Tibial artery (tissue), 4 donors: ENCODE results near the gene SKIC3.

Experiments used
- DNase-seq, 2 donors: peaks; one replicate each; pipeline ENCODE4 v3.0.0-alpha.2; 2019
- H3K27ac ChIP-seq, 2 donors: fragments of 200-600 bp; sonication (generic) in 1 of 2; 1 replicate in 1 of 2; 2 replicates in 1 of 2; pipeline ENCODE4 v1.5.1; 2018 to 2019; ENCODE audit warnings: mild to moderate bottlenecking in 1 of 2
- H3K27me3 ChIP-seq, 2 donors: fragments of 200-600 bp; sonication (generic) in 1 of 2; one replicate each; pipeline versions ENCODE4 v1.5.1 to v1.6.0; 2016 to 2019
- H3K36me3 ChIP-seq, 3 donors: fragments of 200-600 bp; sonication (generic) in 2 of 3; one replicate each; pipeline ENCODE4 v1.5.1; 2016 to 2019; ENCODE audit warnings: mild to moderate bottlenecking in 2 of 3
- H3K4me1 ChIP-seq, 4 donors: fragments of 200-600 bp; sonication (generic) in 2 of 4; 1 replicate in 3 of 4; 2 replicates in 1 of 4; pipeline ENCODE4 v1.5.1; 2016 to 2019
- H3K4me3 ChIP-seq, 2 donors: fragments of 200-600 bp; sonication (generic) in 1 of 2; 1 replicate in 1 of 2; 2 replicates in 1 of 2; pipeline ENCODE4 v1.5.1; 2018 to 2019; ENCODE audit warnings: mild to moderate bottlenecking in 2 of 2
- H3K9me3 ChIP-seq, 3 donors: fragments of 200-600 bp; sonication (generic) in 1 of 3; one replicate each; pipeline ENCODE4 v1.5.1; 2016 to 2019
- CTCF ChIP-seq, 2 experiments: fragments of 200-600 bp in 1 of 2; fragments of 450-650 bp in 1 of 2; IDR thresholded peaks; one replicate each; pipeline ENCODE4 v1.5.1; 2017 to 2019; ENCODE audit warnings: antibody characterized with exemption in 2 of 2, mild to moderate bottlenecking in 1 of 2, moderate library complexity in 1 of 2
- intact Hi-C: fragments of 100-400 bp; cut with DNase I; formaldehyde crosslinking; loops from one replicate; pipeline ENCODE4 v1.15.0; 2023; ENCODE audit warnings: low total_unique reads

SKIC3 gene

DNA sequence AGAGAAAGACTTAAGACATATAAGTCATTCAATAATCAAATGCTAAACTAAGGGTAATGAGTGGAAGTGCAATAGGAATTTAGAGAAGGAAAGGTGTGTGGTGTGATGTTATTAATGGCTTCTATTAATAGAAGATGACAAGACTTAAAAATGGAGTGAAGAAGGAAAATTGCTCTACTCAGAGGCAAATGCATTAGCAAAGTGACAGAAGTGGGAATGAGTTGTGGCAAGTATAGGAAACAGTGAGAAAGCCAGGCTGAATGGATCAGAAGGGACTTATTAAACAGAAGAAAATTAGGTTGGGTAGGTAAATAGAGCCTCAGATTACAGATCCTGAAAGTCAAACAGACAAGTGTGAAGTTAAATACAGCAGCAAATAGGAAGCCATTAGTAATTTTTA is 5.7 kb downstream of the SKIC3 start:
- no peak for DNase-seq
- H3K4me1 ChIP-seq: peaks cover 0 to 20% (median 10%) of the 10 kb centered on the region in 4 donors
- H3K36me3 ChIP-seq: peaks cover 14 to 30% (median 21%) of the 10 kb centered on the region in 3 donors
- no peak overlapping the region for H3K4me3 ChIP-seq
- no peaks in the 10 kb centered on the region for H3K9me3 ChIP-seq
- no peak for TF ChIP-seq CTCF (IDR thresholded peaks at IDR 0.05)
- no peak overlapping the region for H3K27ac ChIP-seq
- no peaks in the 10 kb centered on the region for H3K27me3 ChIP-seq
- intact Hi-C loops: no loop called here

GRCh38 chr5:95543017-95543705 is 11.6 kb downstream of the SKIC3 start:
- Histone ChIP-seq H3K36me3 (peaks cover 36 to 56% (median 52%) of the 10 kb centered on the region in 3 donors), H3K27me3 (no peaks in the 10 kb centered on the region), H3K27ac (peak overlapping the region in 1 of 2 donors; percentile 19), H3K9me3 (no peaks in the 10 kb centered on the region), H3K4me3 (no peak overlapping the region), H3K4me1 (peaks cover 0 to 20% (median 9%) of the 10 kb centered on the region in 4 donors)
- no peak for TF ChIP-seq CTCF (IDR thresholded peaks at IDR 0.05)
- no peak for DNase-seq
- intact Hi-C loops: no loop called here

DNA sequence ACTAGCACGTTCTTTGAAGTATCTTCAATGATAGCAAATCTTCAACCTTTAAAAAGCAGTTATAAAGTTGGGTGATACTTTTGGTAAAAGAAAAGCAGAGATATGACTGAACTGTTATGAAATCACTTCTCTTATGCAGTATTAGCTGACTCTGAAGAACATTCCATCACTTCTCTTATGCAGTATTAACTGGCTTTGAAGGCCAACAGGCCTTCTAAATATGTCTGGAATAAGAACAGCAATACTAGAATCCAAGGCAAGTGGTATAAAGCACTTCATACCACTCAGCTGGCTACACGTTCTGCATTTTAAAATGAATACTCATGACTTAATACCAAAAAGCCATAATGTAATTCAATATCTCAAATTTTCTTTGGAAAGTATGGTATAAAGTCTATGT is 17.3 kb downstream of the SKIC3 start:
- no peak for TF ChIP-seq CTCF (IDR thresholded peaks at IDR 0.05)
- no peak for DNase-seq
- no peaks in the 10 kb centered on the region for H3K9me3 ChIP-seq
- peaks cover 33 to 62% (median 45%) of the 10 kb centered on the region in 3 donors for H3K36me3 ChIP-seq
- H3K27me3 ChIP-seq: no peaks in the 10 kb centered on the region
- intact Hi-C loops: no loop called here
- no peak overlapping the region for H3K4me3 ChIP-seq
- no peak overlapping the region for H3K27ac ChIP-seq
- peaks cover 0 to 13% (median 4%) of the 10 kb centered on the region in 4 donors for H3K4me1 ChIP-seq

GRCh38 chr5:95533761-95534160 is 21.0 kb downstream of the SKIC3 start:
- intact Hi-C loops: no loop called here
- no peak overlapping the region for H3K4me3 ChIP-seq
- peaks cover 0 to 13% (median 4%) of the 10 kb centered on the region in 4 donors for H3K4me1 ChIP-seq
- H3K9me3 ChIP-seq: no peaks in the 10 kb centered on the region
- TF ChIP-seq CTCF (IDR thresholded peaks at IDR 0.05): no peak
- DNase-seq: no peak
- H3K36me3 ChIP-seq: peaks cover 19 to 44% (median 28%) of the 10 kb centered on the region in 3 donors
- H3K27me3 ChIP-seq: no peaks in the 10 kb centered on the region
- peak overlapping the region in 1 of 2 donors; percentile 5 for H3K27ac ChIP-seq

- Histone ChIP-seq H3K9me3 (no peaks in the 10 kb centered on the region), H3K27me3 (no peaks in the 10 kb centered on the region), H3K4me1 (peaks cover 0 to 13% (median 4%) of the 10 kb centered on the region in 4 donors), H3K36me3 (peaks cover 25 to 49% (median 34%) of the 10 kb centered on the region in 3 donors), H3K4me3 (no peak overlapping the region), H3K27ac (no peak overlapping the region)
- intact Hi-C loops: no loop called here
- DNase-seq: no peak
- no peak for TF ChIP-seq CTCF (IDR thresholded peaks at IDR 0.05)
These were observed 21.7 kb downstream of the SKIC3 start for GRCh38 chr5:95533106-95533505.
